HEK293T (cell line): ENCODE measurements around the gene NTN1.

Source experiments
- FOXK2 ChIP-seq: fragments of 450-650 bp; IDR thresholded peaks from 2 replicates; pipeline ENCODE4 v1.6.1; 2016; ENCODE audit warnings: mild to moderate bottlenecking
- HDGF ChIP-seq: fragments of 450-650 bp; IDR thresholded peaks from 2 replicates; pipeline ENCODE4 v1.6.1; 2017; ENCODE audit warnings: antibody characterized with exemption, borderline replicate concordance
- L3MBTL2 ChIP-seq: fragments of 450-650 bp; conservative IDR thresholded peaks from 2 replicates; pipeline ENCODE4 v1.6.1; 2016; ENCODE audit warnings: mild to moderate bottlenecking
- LEF1 ChIP-seq: fragments of 450-650 bp; IDR thresholded peaks from 2 replicates; pipeline ENCODE4 v1.6.1; 2017; ENCODE audit warnings: mild to moderate bottlenecking, borderline replicate concordance

- TF ChIP-seq FOXK2 = no peak
- TF ChIP-seq LEF1 = no peak
- TF ChIP-seq L3MBTL2 = no peak
- TF ChIP-seq HDGF = no peak
Measured at GRCh38 chr17:9242983-9243382, 221.7 kb downstream of the NTN1 start.
